ENCODE measurements around the gene PHLPP2. TPM values are rescaled to one million over a fixed set of nuclear protein-coding genes. Genes with fewer than 3 reads are reported as not detected.
"Not testable (repeated sequence)": the region's sequence is repeated elsewhere in the genome, so short reads cannot be mapped to it uniquely, and the experiment has no call there.

The PHLPP2 gene
- total RNA-seq, 1 donor = 10.4 TPM

DNA sequence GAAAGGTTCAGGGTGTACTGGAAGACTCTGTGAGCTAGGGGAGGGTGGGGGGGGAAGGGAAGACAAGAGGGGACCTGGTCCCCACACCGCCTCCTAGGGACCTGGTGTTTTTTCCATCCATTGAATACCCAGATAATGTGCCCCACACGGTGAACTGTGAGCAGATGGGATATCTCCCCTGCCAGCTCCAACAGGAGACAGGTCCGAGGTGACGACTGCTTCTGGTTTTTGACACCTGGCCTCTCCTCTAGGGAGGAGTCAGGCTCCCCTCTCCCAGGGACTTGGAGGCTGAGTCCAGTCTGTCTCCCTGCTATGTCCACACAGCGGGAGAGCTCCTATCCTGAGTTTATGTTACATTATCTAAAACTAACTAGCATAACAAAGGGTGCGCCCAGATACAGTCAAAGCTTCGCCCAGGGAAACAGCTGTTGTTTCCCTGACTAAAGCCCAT is 96.7 kb downstream of the PHLPP2 start:
- Histone ChIP-seq H3K4me1 (ENCODE audit: insufficient read depth, low read length) (peaks cover 8% of the 10 kb centered on the region), H3K27me3 (ENCODE audit: insufficient read depth, low read length) (peaks cover 29% of the 10 kb centered on the region), H3K4me3 (ENCODE audit: low read length) (no peak overlapping the region), H3K9me3 (ENCODE audit: low read depth, low read length) (no peaks in the 10 kb centered on the region)

GRCh38 chr16:71626858-71627213 is 97.7 kb downstream of the PHLPP2 start:
- Histone ChIP-seq H3K9me3 (ENCODE audit: low read depth, low read length) (no peaks in the 10 kb centered on the region), H3K4me1 (ENCODE audit: insufficient read depth, low read length) (peaks cover 8% of the 10 kb centered on the region), H3K27me3 (ENCODE audit: insufficient read depth, low read length) (peaks cover 29% of the 10 kb centered on the region), H3K4me3 (ENCODE audit: low read length) (no peak overlapping the region)

GRCh38 chr16:71626018-71626857 is 98.3 kb downstream of the PHLPP2 start, which contains the start of gene MARVELD3:
TSS of gene MARVELD3 (plus strand) at chr16:71626184. CDS start at chr16:71626230, 46 bp downstream.
- Histone ChIP-seq H3K4me1 (ENCODE audit: insufficient read depth, low read length) (peaks cover 8% of the 10 kb centered on the region), H3K27me3 (ENCODE audit: insufficient read depth, low read length) (peaks cover 29% of the 10 kb centered on the region), H3K4me3 (ENCODE audit: low read length) (peak within 1 kb of the TSS; percentile 8), H3K9me3 (ENCODE audit: low read depth, low read length) (no peaks in the 10 kb centered on the region)

DNA sequence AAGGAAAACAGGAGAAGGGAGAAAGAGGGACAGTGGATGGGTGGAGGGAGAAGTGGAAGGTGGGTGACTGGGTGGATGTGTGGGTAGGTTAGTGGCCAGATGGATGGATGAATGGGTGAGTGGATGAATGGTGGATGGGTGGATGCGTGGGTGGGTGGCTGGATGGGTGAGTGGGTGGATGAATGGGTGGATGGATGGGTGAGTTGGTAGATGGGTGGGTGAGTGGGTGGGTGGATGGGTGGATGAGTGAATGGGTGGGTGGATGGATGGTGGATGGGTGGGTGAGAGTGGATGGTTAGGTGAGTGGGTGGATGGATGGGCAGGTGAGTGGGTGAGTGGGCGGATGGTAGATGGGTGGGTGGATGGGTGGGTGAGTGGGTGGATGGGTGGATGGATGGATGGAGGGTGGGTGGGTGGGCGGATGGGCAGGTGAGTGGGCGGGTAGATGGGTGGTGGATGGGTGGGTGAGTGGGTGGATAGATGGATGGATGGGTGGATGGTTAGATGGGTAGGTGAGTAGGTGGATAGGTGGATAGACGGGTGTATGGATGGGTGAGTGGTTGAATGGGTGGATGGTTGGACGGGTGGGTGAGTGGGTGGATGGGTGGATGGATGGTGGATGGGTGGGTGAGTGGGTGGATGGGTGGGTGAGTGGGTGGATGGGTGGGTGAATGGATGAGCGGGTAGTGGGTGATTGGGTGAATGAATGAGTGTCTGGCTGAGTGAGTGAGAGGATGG is 99.2 kb downstream of the PHLPP2 start:
- H3K27me3 ChIP-seq (ENCODE audit: insufficient read depth, low read length) = peaks cover 29% of the 10 kb centered on the region
- H3K9me3 ChIP-seq (ENCODE audit: low read depth, low read length) = no peaks in the 10 kb centered on the region
- H3K4me3 ChIP-seq (ENCODE audit: low read length) = no peak overlapping the region
- H3K4me1 ChIP-seq (ENCODE audit: insufficient read depth, low read length) = peaks cover 8% of the 10 kb centered on the region

- no peak overlapping the region for H3K4me3 ChIP-seq (ENCODE audit: low read length)
- peaks cover 29% of the 10 kb centered on the region for H3K27me3 ChIP-seq (ENCODE audit: insufficient read depth, low read length)
- no peaks in the 10 kb centered on the region for H3K9me3 ChIP-seq (ENCODE audit: low read depth, low read length)
- H3K4me1 ChIP-seq (ENCODE audit: insufficient read depth, low read length) = peaks cover 8% of the 10 kb centered on the region
Observed at GRCh38 chr16:71623597-71623996, 100.9 kb downstream of the PHLPP2 start.

DNA sequence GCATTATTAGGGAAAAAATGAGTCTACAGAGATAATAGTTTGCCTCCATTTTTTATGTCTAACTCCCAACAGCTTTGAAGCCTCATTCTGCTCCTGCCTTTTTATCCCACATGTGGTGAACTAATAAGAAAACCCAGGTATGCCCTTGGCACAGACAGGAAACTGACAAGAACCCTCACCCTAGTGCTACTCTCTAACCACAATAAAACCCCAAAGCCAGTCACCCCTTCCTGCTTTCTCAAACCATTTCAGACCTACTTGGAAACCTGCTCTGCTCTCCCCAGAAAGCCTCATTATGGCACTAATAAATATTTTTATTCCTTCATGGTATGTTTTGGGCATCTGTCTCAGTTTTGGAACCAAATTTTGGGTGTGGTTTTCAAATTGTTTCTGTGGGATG is 102.4 kb downstream of the PHLPP2 start:
- H3K27me3 ChIP-seq (ENCODE audit: insufficient read depth, low read length) = peaks cover 25% of the 10 kb centered on the region
- no peak overlapping the region for H3K4me3 ChIP-seq (ENCODE audit: low read length)
- peaks cover 8% of the 10 kb centered on the region for H3K4me1 ChIP-seq (ENCODE audit: insufficient read depth, low read length)
- no peaks in the 10 kb centered on the region for H3K9me3 ChIP-seq (ENCODE audit: low read depth, low read length)

DNA sequence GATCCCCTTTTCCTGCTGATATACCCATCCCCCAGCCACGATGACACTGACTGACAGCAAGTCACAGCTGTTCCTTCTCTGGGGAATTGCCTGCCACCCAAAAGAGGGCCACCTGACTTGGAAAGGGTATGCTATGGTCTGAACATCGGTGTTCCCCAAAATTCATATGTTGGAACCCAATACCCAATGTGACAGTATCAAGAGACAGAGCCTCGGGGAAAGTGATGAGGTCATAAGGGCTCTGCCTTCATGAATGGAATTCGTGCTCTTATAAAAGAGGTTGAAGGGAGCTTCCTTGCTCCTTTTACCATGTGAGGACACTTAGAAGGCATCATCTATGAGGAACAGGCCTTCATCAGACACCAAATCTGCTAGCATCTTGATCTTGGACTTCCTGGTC is 106.1 kb downstream of the PHLPP2 start:
- H3K4me3 ChIP-seq (ENCODE audit: low read length) = no peak overlapping the region
- no peaks in the 10 kb centered on the region for H3K27me3 ChIP-seq (ENCODE audit: insufficient read depth, low read length)

GRCh38 chr16:71614956-71615355 is 109.5 kb downstream of the PHLPP2 start:
- not testable (repeated sequence) for H3K9me3 ChIP-seq (ENCODE audit: low read depth, low read length); H3K4me1 ChIP-seq (ENCODE audit: insufficient read depth, low read length); H3K4me3 ChIP-seq (ENCODE audit: low read length); H3K27me3 ChIP-seq (ENCODE audit: insufficient read depth, low read length)

More for the DNA sequence above, 106.1 kb downstream of the PHLPP2 start:
- H3K4me1 ChIP-seq (ENCODE audit: insufficient read depth, low read length) = no peaks in the 10 kb centered on the region
- no peaks in the 10 kb centered on the region for H3K9me3 ChIP-seq (ENCODE audit: low read depth, low read length)

- Histone ChIP-seq H3K27me3 (ENCODE audit: insufficient read depth, low read length) (peaks cover 5% of the 10 kb centered on the region), H3K4me3 (ENCODE audit: low read length) (no peak overlapping the region), H3K9me3 (ENCODE audit: low read depth, low read length) (no peaks in the 10 kb centered on the region), H3K4me1 (ENCODE audit: insufficient read depth, low read length) (peaks cover 5% of the 10 kb centered on the region)
Observed at GRCh38 chr16:71610936-71611871, 113.3 kb downstream of the PHLPP2 start.

GRCh38 chr16:71610447-71610846 is 114.1 kb downstream of the PHLPP2 start:
- peaks cover 5% of the 10 kb centered on the region for H3K27me3 ChIP-seq (ENCODE audit: insufficient read depth, low read length)
- no peaks in the 10 kb centered on the region for H3K9me3 ChIP-seq (ENCODE audit: low read depth, low read length)
- H3K4me1 ChIP-seq (ENCODE audit: insufficient read depth, low read length) = peaks cover 5% of the 10 kb centered on the region
- no peak overlapping the region for H3K4me3 ChIP-seq (ENCODE audit: low read length)

- peaks cover 5% of the 10 kb centered on the region for H3K4me1 ChIP-seq (ENCODE audit: insufficient read depth, low read length)
- peaks cover 5% of the 10 kb centered on the region for H3K27me3 ChIP-seq (ENCODE audit: insufficient read depth, low read length)
- H3K4me3 ChIP-seq (ENCODE audit: low read length) = no peak overlapping the region
- H3K9me3 ChIP-seq (ENCODE audit: low read depth, low read length) = no peaks in the 10 kb centered on the region
Observed at GRCh38 chr16:71609066-71609465, 115.4 kb downstream of the PHLPP2 start.

GRCh38 chr16:71600822-71601221 is 123.7 kb downstream of the PHLPP2 start:
- Histone ChIP-seq H3K27me3 (ENCODE audit: insufficient read depth, low read length) (no peaks in the 10 kb centered on the region), H3K9me3 (ENCODE audit: low read depth, low read length) (no peaks in the 10 kb centered on the region)

GRCh38 chr16:71598426-71598825 is 126.1 kb downstream of the PHLPP2 start:
- H3K4me3 ChIP-seq (ENCODE audit: low read length); H3K4me1 ChIP-seq (ENCODE audit: insufficient read depth, low read length); H3K27me3 ChIP-seq (ENCODE audit: insufficient read depth, low read length); H3K9me3 ChIP-seq (ENCODE audit: low read depth, low read length): not testable (repeated sequence)

More at GRCh38 chr16:71600822-71601221, 123.7 kb downstream of the PHLPP2 start:
- H3K4me3 ChIP-seq (ENCODE audit: low read length) = no peak overlapping the region
- H3K4me1 ChIP-seq (ENCODE audit: insufficient read depth, low read length) = no peaks in the 10 kb centered on the region

DNA sequence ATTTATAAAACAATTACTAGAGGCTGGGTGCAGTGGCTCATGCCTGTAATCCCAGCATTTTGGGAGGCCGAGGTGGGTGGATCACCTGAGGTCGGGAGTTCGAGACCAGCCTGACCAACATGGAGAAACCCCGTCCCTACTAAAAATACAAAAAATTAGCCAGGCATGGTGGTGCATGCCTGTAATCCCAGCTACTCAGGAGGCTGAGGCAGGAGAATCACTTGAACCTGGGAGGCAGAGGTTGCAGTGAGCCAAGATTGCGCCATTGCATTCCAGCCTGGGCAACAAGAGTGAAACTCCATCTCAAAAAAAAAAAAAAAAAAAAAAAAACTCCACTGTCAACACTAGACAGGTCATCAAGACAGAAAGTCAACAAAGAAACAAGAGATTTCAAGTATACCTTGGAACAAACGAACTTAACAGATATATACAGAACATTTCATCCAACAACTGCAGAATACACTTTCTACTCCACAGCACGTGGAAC is 129.1 kb downstream of the PHLPP2 start:
- H3K4me3 ChIP-seq (ENCODE audit: low read length); H3K4me1 ChIP-seq (ENCODE audit: insufficient read depth, low read length); H3K9me3 ChIP-seq (ENCODE audit: low read depth, low read length); H3K27me3 ChIP-seq (ENCODE audit: insufficient read depth, low read length): not testable (repeated sequence)

All from mononuclear cell (primary cell).